ENCODE data around the gene DNMT3A.

The DNMT3A gene

GRCh38 chr2:25178976-25179375 lies 162.7 kb downstream of the DNMT3A start:
- Histone ChIP-seq H2AFZ (ENCODE audit: low read depth, low read length) (no peak overlapping the region), H3K4me2 (ENCODE audit: insufficient read depth, low read length) (no peak overlapping the region), H3K9me3 (ENCODE audit: insufficient read depth, low read length, severe bottlenecking) (no peaks in the 10 kb centered on the region), H3K27ac (ENCODE audit: low read length) (no peak overlapping the region), H3K9ac (ENCODE audit: low read depth, low read length) (no peak overlapping the region), H4K20me1 (ENCODE audit: insufficient read depth, low read length) (no peaks in the 10 kb centered on the region), H3K79me2 (ENCODE audit: insufficient read depth, low read length) (no peaks in the 10 kb centered on the region), H3K4me1 (ENCODE audit: insufficient read depth, low read length) (no peaks in the 10 kb centered on the region), H3K27me3 (ENCODE audit: insufficient read depth, low read length, poor library complexity) (peaks cover 3% of the 10 kb centered on the region), H3K4me3 (ENCODE audit: low read depth in 1 of 2, low read length in 2 of 2) (no peak overlapping the region), H3K36me3 (ENCODE audit: insufficient read depth, low read length) (no peaks in the 10 kb centered on the region)
- ATAC-seq (ENCODE audit: insufficient read depth, low read depth) (no peak), DNase-seq (no peak)
- TF ChIP-seq CTCF (IDR thresholded peaks at IDR 0.05; ENCODE audit: borderline replicate concordance, extremely low read depth, low read length, poor library complexity, severe bottlenecking) (no peak), EZH2 (IDR thresholded peaks at IDR 0.05; ENCODE audit: borderline replicate concordance, low read depth, low read length, severe bottlenecking) (no peak)

Measured in DND-41 (cell line).